OCI-LY7 (cell line): ENCODE measurements around the gene PRRG2. TPM values are rescaled to one million over a fixed set of nuclear protein-coding genes. Genes with fewer than 3 reads are reported as not detected.

Experiments used
- BruUV-seq: library from RNA; stranded (reverse); fragments of 400-500 nt; replicated peaks from 2 replicates; lab custom pipeline; 2021; lab: Mats Ljungman, UMichigan
- CTCF ChIA-PET: fragments of 300-600 bp; sonication (Branson Sonifier 250); formaldehyde crosslinking; loops from one replicate; lab custom pipeline; 2022; ENCODE audit warnings: antibody characterized with exemption; ENCODE audit not compliant: unreplicated experiment; lab: Charles Lee
- POLR2A ChIA-PET: fragments of 300-600 bp; sonication (Branson Sonifier 250); formaldehyde crosslinking; loops from one replicate; lab custom pipeline; 2022; ENCODE audit warnings: antibody characterized with exemption; lab: Charles Lee
- DNase-seq: peaks from one replicate; pipeline ENCODE4 v3.0.0-alpha.2; 2015; ENCODE audit warnings: low spot score
- H2AFZ ChIP-seq: fragments of 200-600 bp; sonication (generic), shearing (Covaris generic); 2 replicates; pipeline ENCODE4 v1.6.1; 2014; ENCODE audit warnings: mild to moderate bottlenecking, antibody characterized with exemption, low read length, moderate library complexity
- H3K27ac ChIP-seq: fragments of 200-600 bp; sonication (generic); 2 replicates; pipeline ENCODE4 v1.5.1; 2014; ENCODE audit warnings: mixed run types, low read depth, mild to moderate bottlenecking, moderate library complexity, low read length, inconsistent platforms; ENCODE audit not compliant: poor library complexity, severe bottlenecking
- H3K36me3 ChIP-seq: fragments of 200-600 bp; sonication (generic); 2 replicates; pipeline ENCODE4 v1.6.1; 2014; ENCODE audit warnings: mild to moderate bottlenecking, antibody characterized with exemption, low read length, moderate library complexity, mixed read lengths; ENCODE audit not compliant: insufficient read depth
- H3K4me1 ChIP-seq: fragments of 200-600 bp; sonication (generic); 2 replicates; pipeline ENCODE4 v1.5.1; 2014; ENCODE audit warnings: mild to moderate bottlenecking, low read length; ENCODE audit not compliant: insufficient read depth, poor library complexity, severe bottlenecking
- H3K4me2 ChIP-seq: fragments of 200-600 bp; sonication (generic); 2 replicates; pipeline ENCODE4 v1.6.1; 2014; ENCODE audit warnings: mild to moderate bottlenecking, low read length
- H3K4me3 ChIP-seq: fragments of 200-600 bp; sonication (generic); 2 replicates; pipeline ENCODE4 v1.5.1; 2014; ENCODE audit warnings: mild to moderate bottlenecking, low read depth, low read length; ENCODE audit not compliant: poor library complexity, severe bottlenecking
- H3K79me2 ChIP-seq: fragments of 200-600 bp; sonication (generic); 2 replicates; pipeline ENCODE4 v1.6.1; 2016; ENCODE audit warnings: low read depth, mild to moderate bottlenecking, low read length, moderate library complexity, mixed read lengths; ENCODE audit not compliant: insufficient read depth
- H3K9me2 ChIP-seq: fragments of 200-600 bp; sonication (generic); 2 replicates; pipeline ENCODE4 v1.6.1; 2016; ENCODE audit warnings: mild to moderate bottlenecking, low read length, mixed read lengths; ENCODE audit not compliant: insufficient read depth
- H3K9me3 ChIP-seq: fragments of 200-600 bp; sonication (generic); 2 replicates; pipeline ENCODE4 v1.6.1; 2014; ENCODE audit warnings: mild to moderate bottlenecking, mixed run types, low read length, mixed read lengths
- H4K20me1 ChIP-seq: fragments of 200-600 bp; sonication (generic); 2 replicates; pipeline ENCODE4 v1.6.1; 2014; ENCODE audit warnings: mild to moderate bottlenecking, antibody characterized with exemption, low read length, moderate library complexity, mixed read lengths; ENCODE audit not compliant: insufficient read depth
- CTCF ChIP-seq: fragments of 200-600 bp; sonication (generic); conservative IDR thresholded peaks from 2 replicates; pipeline ENCODE4 v1.5.1; 2014; ENCODE audit warnings: mild to moderate bottlenecking, antibody characterized with exemption, low read length, moderate library complexity, mixed read lengths
- EZH2phosphoT487 ChIP-seq: fragments of 200-600 bp; sonication (generic); IDR thresholded peaks from 2 replicates; pipeline ENCODE4 v1.6.1; 2018; ENCODE audit warnings: low read depth, borderline replicate concordance, mild to moderate bottlenecking, mixed run types, antibody characterized with exemption, low read length, moderate library complexity, mixed read lengths
- intact Hi-C: fragments of 100-400 bp; cut with micrococcal nuclease; formaldehyde crosslinking; loops from one replicate; pipeline ENCODE4 v1.10.0; 2022; ENCODE audit not compliant: unreplicated experiment
- total RNA-seq, 2 experiments: library from RNA; depleted of rRNA in 1 of 2; stranded (reverse); fragments of >200 nt in 1 of 2; shearing (Covaris generic) in 1 of 2; gene quantifications; 2 replicates each; pipeline ENCODE4 v1.2.3, GENCODE V29; 2014 to 2022

Gene PRRG2
- total RNA-seq, 2 experiments from 2014 or later, result 2.4 to 2.7 TPM

GRCh38 chr19:49552749-49553148 lies 28.4 kb upstream of the PRRG2 start:
- no TSS peak for BruUV-seq
- no peaks in the 10 kb centered on the region for H3K9me3 ChIP-seq
- ChIA-PET CTCF (no interaction called here), POLR2A (interaction anchor here (0.6 kb wide), 1 partner anchor 33 kb away, joined by 3 read pairs; no protein-coding TSS in a partner anchor)
- H3K79me2 ChIP-seq, result no peaks in the 10 kb centered on the region
- no peak overlapping the region for H2AFZ ChIP-seq
- no peak overlapping the region for H3K4me3 ChIP-seq
- H3K9me2 ChIP-seq, result no peaks in the 10 kb centered on the region
- no peaks in the 10 kb centered on the region for H4K20me1 ChIP-seq
- H3K4me2 ChIP-seq, result no peak overlapping the region
- intact Hi-C loops, result no loop called here
- TF ChIP-seq EZH2phosphoT487 (no peak), CTCF (no peak)
- H3K36me3 ChIP-seq, result peaks cover 27% of the 10 kb centered on the region; the same call in 1 of the 2 replicates
- no peaks in the 10 kb centered on the region for H3K4me1 ChIP-seq
- no peak overlapping the region for H3K27ac ChIP-seq
- no peak for DNase-seq

GRCh38 chr19:49553451-49554271 lies 27.5 kb upstream of the PRRG2 start:
- no peak overlapping the region for H3K4me3 ChIP-seq
- no peak overlapping the region for H3K4me2 ChIP-seq
- no peak overlapping the region for H3K27ac ChIP-seq
- ChIA-PET POLR2A (interaction anchor here (0.6 kb wide), 1 partner anchor 34 kb away, joined by 3 read pairs; no protein-coding TSS in a partner anchor), CTCF (no interaction called here)
- no peaks in the 10 kb centered on the region for H3K79me2 ChIP-seq
- H3K9me2 ChIP-seq, result no peaks in the 10 kb centered on the region
- no peaks in the 10 kb centered on the region for H4K20me1 ChIP-seq
- no TSS peak for BruUV-seq
- H3K9me3 ChIP-seq, result no peaks in the 10 kb centered on the region
- no peak for TF ChIP-seq CTCF
- intact Hi-C loops, result no loop called here
- peaks cover 31% of the 10 kb centered on the region; the same call in 1 of the 2 replicates for H3K36me3 ChIP-seq
- H2AFZ ChIP-seq, result no peak overlapping the region
- no peak for DNase-seq
- no peaks in the 10 kb centered on the region for H3K4me1 ChIP-seq

- Histone ChIP-seq H3K9me3 (no peaks in the 10 kb centered on the region), H3K4me3 (no peak overlapping the region), H3K9me2 (no peaks in the 10 kb centered on the region), H3K27ac (no peak overlapping the region), H3K4me1 (no peaks in the 10 kb centered on the region), H4K20me1 (no peaks in the 10 kb centered on the region), H3K4me2 (no peak overlapping the region), H3K79me2 (no peaks in the 10 kb centered on the region), H2AFZ (no peak overlapping the region), H3K36me3 (peaks cover 36% of the 10 kb centered on the region; the same call in 1 of the 2 replicates)
- DNase-seq, result no peak
- CTCF ChIA-PET, result no interaction called here
- intact Hi-C loops, result no loop called here
- TF ChIP-seq EZH2phosphoT487 (no peak), CTCF (no peak)
- no TSS peak for BruUV-seq
- POLR2A ChIA-PET, result no interaction called here
Measured at GRCh38 chr19:49554701-49555181, 26.4 kb upstream of the PRRG2 start.
